IMR-90 (cell line): ENCODE results near the gene IVL. TPM values are rescaled to one million over a fixed set of nuclear protein-coding genes. Genes with fewer than 3 reads are reported as not detected.

Experiments
- ATAC-seq: fragments of 200-7000 bp; cut with Tn5 transposase; 2 replicates; pipeline ENCODE4 v1.9.1; 2020; ENCODE audit warnings: low read depth, mild to moderate bottlenecking, moderate library complexity
- BruUV-seq: library from RNA; stranded (reverse); fragments of 400-500 nt; replicated peaks from 2 replicates; lab custom pipeline; 2021; lab: Mats Ljungman, UMichigan
- CTCF ChIA-PET: fragments of 300-600 bp; formaldehyde crosslinking; extraction: SDS; loops from one replicate; lab custom pipeline; 2021; ENCODE audit warnings: antibody characterized with exemption; lab: Yijun Ruan, JAX
- POLR2A ChIA-PET: fragments of 300-600 bp; sonication (Branson Sonifier 250); formaldehyde crosslinking; loops from one replicate; lab custom pipeline; 2022; ENCODE audit warnings: antibody characterized with exemption; ENCODE audit not compliant: unreplicated experiment; lab: Charles Lee
- DNase-seq: peaks from one replicate; pipeline ENCODE4 v3.0.0; 2013
- H2AFZ ChIP-seq: replicated peaks from 2 replicates; pipeline ENCODE3; 2013; ENCODE audit warnings: low read length, mild to moderate bottlenecking; ENCODE audit not compliant: poor library complexity
- H2AK5ac ChIP-seq: 2 replicates; pipeline ENCODE4 v1.6.1; 2013; ENCODE audit warnings: low read depth, low read length, inconsistent platforms
- H2AK9ac ChIP-seq: replicated peaks from 2 replicates; pipeline ENCODE3; 2013; ENCODE audit warnings: mild to moderate bottlenecking, low read depth, low read length, moderate library complexity; ENCODE audit not compliant: poor library complexity
- H2BK120ac ChIP-seq: 2 replicates; pipeline ENCODE4 v1.6.1; 2013; ENCODE audit warnings: low read depth, low read length, inconsistent platforms
- H2BK15ac ChIP-seq: 3 replicates; pipeline ENCODE4 v1.6.1; 2013; ENCODE audit warnings: low read depth, low read length, inconsistent platforms
- H2BK20ac ChIP-seq: 2 replicates; pipeline ENCODE4 v1.6.1; 2013; ENCODE audit warnings: low read depth, mild to moderate bottlenecking, inconsistent platforms, low read length, moderate library complexity
- H2BK5ac ChIP-seq: 2 replicates; pipeline ENCODE4 v1.6.1; 2013; ENCODE audit warnings: mild to moderate bottlenecking, low read depth, low read length, inconsistent platforms; ENCODE audit not compliant: poor library complexity, severe bottlenecking
- H3K14ac ChIP-seq: replicated peaks from 2 replicates; pipeline ENCODE4 v1.6.1; 2013; ENCODE audit warnings: low read depth, low read length, inconsistent platforms
- H3K18ac ChIP-seq: 2 replicates; pipeline ENCODE4 v1.6.1; 2013; ENCODE audit warnings: low read depth, low read length, control low read depth
- H3K23ac ChIP-seq: 2 replicates; pipeline ENCODE4 v1.6.1; 2013; ENCODE audit warnings: low read depth, low read length, inconsistent platforms
- H3K27ac ChIP-seq: 2 replicates; pipeline ENCODE4 v1.5.1; 2013; ENCODE audit warnings: mild to moderate bottlenecking, control low read depth, low read length; ENCODE audit not compliant: insufficient read depth
- H3K27me3 ChIP-seq: 2 replicates; pipeline ENCODE4 v1.6.1; 2013; ENCODE audit warnings: low read length; ENCODE audit not compliant: control insufficient read depth, insufficient read depth
- H3K36me3 ChIP-seq: 2 replicates; pipeline ENCODE4 v1.6.1; 2013; ENCODE audit warnings: low read length, mixed read lengths; ENCODE audit not compliant: control insufficient read depth, insufficient read depth
- H3K4ac ChIP-seq: 2 replicates; pipeline ENCODE4 v1.6.1; 2013; ENCODE audit warnings: low read depth, low read length, inconsistent platforms
- H3K4me1 ChIP-seq: 2 replicates; pipeline ENCODE4 v1.6.1; 2013; ENCODE audit warnings: low read length, mixed read lengths; ENCODE audit not compliant: control insufficient read depth, insufficient read depth
- H3K4me2 ChIP-seq: 2 replicates; pipeline ENCODE4 v1.6.1; 2013; ENCODE audit warnings: low read depth, mild to moderate bottlenecking, control low read depth, low read length, moderate library complexity
- H3K4me3 ChIP-seq: 2 replicates; pipeline ENCODE4 v1.5.1; 2013; ENCODE audit warnings: low read depth, mild to moderate bottlenecking, control low read depth, low read length, moderate library complexity; ENCODE audit not compliant: insufficient read depth
- H3K56ac ChIP-seq: 2 replicates; pipeline ENCODE4 v1.6.1; 2013; ENCODE audit warnings: low read length, inconsistent platforms; ENCODE audit not compliant: insufficient read depth; ENCODE audit errors: extremely low read depth
- H3K79me1 ChIP-seq, 2 experiments: 2 replicates each; pipeline ENCODE4 v1.6.1; 2013; ENCODE audit warnings: low read length in 2 of 2, inconsistent platforms in 1 of 2, low read depth in 1 of 2
- H3K9ac ChIP-seq: 2 replicates; pipeline ENCODE4 v1.6.1; 2013; ENCODE audit warnings: low read depth, low read length, control low read depth
- H3K9me1 ChIP-seq: 2 replicates; pipeline ENCODE4 v1.6.1; 2013; ENCODE audit warnings: low read length, inconsistent platforms; ENCODE audit not compliant: insufficient read depth
- H3K9me3 ChIP-seq: 2 replicates; pipeline ENCODE4 v1.6.1; 2013; ENCODE audit warnings: low read length; ENCODE audit not compliant: control insufficient read depth, insufficient read depth
- H4K20me1 ChIP-seq: 2 replicates; pipeline ENCODE4 v1.6.1; 2013; ENCODE audit warnings: low read length, inconsistent platforms; ENCODE audit not compliant: insufficient read depth
- H4K5ac ChIP-seq: 2 replicates; pipeline ENCODE4 v1.6.1; 2013; ENCODE audit warnings: mild to moderate bottlenecking, low read depth, low read length, control low read depth
- H4K8ac ChIP-seq, 2 experiments: 2 replicates each; pipeline ENCODE4 v1.6.1; 2013; ENCODE audit warnings: low read depth in 2 of 2, low read length in 2 of 2, control low read depth in 1 of 2, inconsistent platforms in 1 of 2
- H4K91ac ChIP-seq: 2 replicates; pipeline ENCODE4 v1.6.1; 2013; ENCODE audit warnings: low read depth, low read length, inconsistent platforms; ENCODE audit not compliant: insufficient read depth
- CEBPB ChIP-seq: IDR thresholded peaks from 2 replicates; pipeline ENCODE4 v1.6.1; 2012; ENCODE audit warnings: low read depth, low read length, improper control_type of control experiment
- MAFK ChIP-seq: IDR thresholded peaks from 2 replicates; pipeline ENCODE4 v1.6.1; 2012; ENCODE audit warnings: low read depth, low read length, improper control_type of control experiment
- NFE2L2 ChIP-seq: fragments of 150-350 bp; IDR thresholded peaks from 2 replicates; pipeline ENCODE4 v1.6.1; 2016; ENCODE audit warnings: low read depth, mild to moderate bottlenecking, low read length
- POLR2A ChIP-seq: IDR thresholded peaks from 2 replicates; pipeline ENCODE4 v1.6.1; 2012; ENCODE audit warnings: mild to moderate bottlenecking, low read depth, low read length
- RAD21 ChIP-seq: IDR thresholded peaks from 2 replicates; pipeline ENCODE4 v1.6.1; 2012; ENCODE audit warnings: low read length, improper control_type of control experiment
- RFX5 ChIP-seq: IDR thresholded peaks from 2 replicates; pipeline ENCODE4 v1.8.0; 2012; ENCODE audit warnings: low read depth, mild to moderate bottlenecking, low read length, moderate library complexity
- WGBS, 2 experiments: methylation state at CpG; one replicate each; pipeline versions ENCODE4 v1.1.5 to v1.1.7; 2013; ENCODE audit warnings: missing lambda C conversion rate in 2 of 2; ENCODE audit not compliant: insufficient read length in 1 of 2; ENCODE audit errors: extremely low coverage in 2 of 2; 5-methylcytosine and 5-hydroxymethylcytosine counted together
- dilution Hi-C: fragments of 300-500 bp; cut with HindIII; formaldehyde crosslinking; loops from one replicate; pipeline ENCODE4 v1.14.3; 2018; ENCODE audit warnings: low sequenced_read_pairs; ENCODE audit not compliant: unreplicated experiment
- in situ Hi-C: fragments of 300-500 bp; cut with MboI; formaldehyde crosslinking; loops from 3 replicates; pipeline ENCODE4 v1.14.3; 2019; ENCODE audit warnings: low sequenced_read_pairs, inconsistent platforms, mixed read lengths
- intact Hi-C: fragments of 100-400 bp; cut with micrococcal nuclease; formaldehyde crosslinking; loops from 2 replicates; pipeline ENCODE4 v1.10.0; 2022
- polyA plus RNA-seq, 3 experiments: library from polyadenylated mRNA; depleted of rRNA; stranded (reverse); fragments of >200 nt; gene quantifications; 2 replicates each; pipeline ENCODE4 v1.2.3, GENCODE V29; 2012; ENCODE audit warnings: low replicate concordance in 1 of 3
- total RNA-seq: library from RNA; depleted of rRNA; stranded (reverse); fragments of >200 nt; gene quantifications from 2 replicates; pipeline ENCODE4 v1.2.3, GENCODE V29; 2012
- TF ChIP-seq, protein P1 (sequence below): conservative IDR thresholded peaks from 2 replicates; pipeline ENCODE4 v1.5.1; 2012; ENCODE audit warnings: mild to moderate bottlenecking, low read depth, low read length, improper control_type of control experiment

Gene IVL
- total and polyA plus RNA-seq, 2 of the 4 experiments (the other 2 are of a cell fraction), result not detected

DNA sequence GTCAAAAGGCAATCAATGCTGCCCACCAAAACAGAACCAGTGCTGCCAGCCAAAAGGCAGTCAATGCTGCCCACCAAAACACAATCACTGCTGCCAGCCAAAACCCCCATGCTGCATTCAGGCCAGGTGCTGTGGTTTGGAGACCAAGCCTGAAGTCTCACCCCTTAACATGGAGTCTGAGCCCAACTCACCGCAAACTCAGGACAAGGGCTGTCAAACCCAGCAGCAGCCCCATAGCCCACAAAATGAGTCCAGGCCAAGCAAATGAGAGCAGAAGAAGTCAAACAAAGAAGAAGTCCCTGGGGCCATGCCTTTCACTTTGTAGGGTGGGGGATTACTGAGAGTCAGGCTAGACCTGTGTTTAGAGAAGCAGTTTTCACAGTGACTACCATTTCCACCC, 23.8 kb upstream of the IVL start:
- TF ChIP-seq POLR2A, result no peak
- TF ChIP-seq CEBPB, result no peak
- TF ChIP-seq, protein P1, sequence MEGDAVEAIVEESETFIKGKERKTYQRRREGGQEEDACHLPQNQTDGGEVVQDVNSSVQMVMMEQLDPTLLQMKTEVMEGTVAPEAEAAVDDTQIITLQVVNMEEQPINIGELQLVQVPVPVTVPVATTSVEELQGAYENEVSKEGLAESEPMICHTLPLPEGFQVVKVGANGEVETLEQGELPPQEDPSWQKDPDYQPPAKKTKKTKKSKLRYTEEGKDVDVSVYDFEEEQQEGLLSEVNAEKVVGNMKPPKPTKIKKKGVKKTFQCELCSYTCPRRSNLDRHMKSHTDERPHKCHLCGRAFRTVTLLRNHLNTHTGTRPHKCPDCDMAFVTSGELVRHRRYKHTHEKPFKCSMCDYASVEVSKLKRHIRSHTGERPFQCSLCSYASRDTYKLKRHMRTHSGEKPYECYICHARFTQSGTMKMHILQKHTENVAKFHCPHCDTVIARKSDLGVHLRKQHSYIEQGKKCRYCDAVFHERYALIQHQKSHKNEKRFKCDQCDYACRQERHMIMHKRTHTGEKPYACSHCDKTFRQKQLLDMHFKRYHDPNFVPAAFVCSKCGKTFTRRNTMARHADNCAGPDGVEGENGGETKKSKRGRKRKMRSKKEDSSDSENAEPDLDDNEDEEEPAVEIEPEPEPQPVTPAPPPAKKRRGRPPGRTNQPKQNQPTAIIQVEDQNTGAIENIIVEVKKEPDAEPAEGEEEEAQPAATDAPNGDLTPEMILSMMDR, result no peak
- TF ChIP-seq RAD21, result no peak
- no peak for TF ChIP-seq NFE2L2
- TF ChIP-seq RFX5, result no peak
- no peak for TF ChIP-seq MAFK
- POLR2A ChIA-PET, result no interaction called here
- CTCF ChIA-PET, result no interaction called here
- no peaks in the 10 kb centered on the region for H3K79me1 ChIP-seq
- no peak overlapping the region for H3K23ac ChIP-seq
- H3K27ac ChIP-seq, result no peak overlapping the region
- H4K20me1 ChIP-seq, result no peaks in the 10 kb centered on the region
- no peak overlapping the region for H3K4ac ChIP-seq
- BruUV-seq, result no TSS peak
- no peak overlapping the region for H2BK20ac ChIP-seq
- DNase-seq (no peak), ATAC-seq (no peak)
- no peak overlapping the region for H3K14ac ChIP-seq
- dilution Hi-C loops, result no loop called here
- intact Hi-C loops, result no loop called here
- no peaks in the 10 kb centered on the region for H3K27me3 ChIP-seq
- H3K4me3 ChIP-seq, result no peak overlapping the region
- in situ Hi-C loops, result no loop called here
- no peaks in the 10 kb centered on the region for H3K36me3 ChIP-seq
- H2BK15ac ChIP-seq, result no peak overlapping the region
- H2AK9ac ChIP-seq, result no peak overlapping the region
- no peak overlapping the region for H3K9ac ChIP-seq
- H4K91ac ChIP-seq, result no peak overlapping the region
- no peak overlapping the region for H4K5ac ChIP-seq
- H3K18ac ChIP-seq, result no peak overlapping the region
- H2AFZ ChIP-seq, result no peak overlapping the region
- H3K56ac ChIP-seq, result no peak overlapping the region
- no peaks in the 10 kb centered on the region for H3K9me3 ChIP-seq
- no peak overlapping the region for H3K4me2 ChIP-seq
- no peak overlapping the region for H4K8ac ChIP-seq
- H2AK5ac ChIP-seq, result no peak overlapping the region
- no peaks in the 10 kb centered on the region for H3K4me1 ChIP-seq
- H2BK120ac ChIP-seq, result no peak overlapping the region
- H3K9me1 ChIP-seq, result no peaks in the 10 kb centered on the region
- WGBS, 2 experiments, result no CpG with 5 or more reads among the region's 1 CpG
- no peak overlapping the region for H2BK5ac ChIP-seq
